Prostate gland (tissue), 2 donors: Measurements from ENCODE around the gene FAM222A.

ENCODE experiments used
- POLR2A ChIP-seq: fragments of 450-650 bp; IDR thresholded peaks from one replicate; pipeline ENCODE4 v1.6.1; 2016; ENCODE audit warnings: antibody characterized with exemption, mild to moderate bottlenecking
- TF ChIP-seq, protein P1 (sequence below), 4 experiments: fragments of 200-600 bp in 2 of 4; fragments of 450-650 bp in 2 of 4; sonication (generic) in 2 of 4; IDR thresholded peaks; 1 replicate in 3 of 4; 2 replicates in 1 of 4; pipeline ENCODE4 v1.5.1; 2016 to 2019; ENCODE audit warnings: antibody characterized with exemption in 4 of 4, mild to moderate bottlenecking in 2 of 4, moderate library complexity in 2 of 4

DNA sequence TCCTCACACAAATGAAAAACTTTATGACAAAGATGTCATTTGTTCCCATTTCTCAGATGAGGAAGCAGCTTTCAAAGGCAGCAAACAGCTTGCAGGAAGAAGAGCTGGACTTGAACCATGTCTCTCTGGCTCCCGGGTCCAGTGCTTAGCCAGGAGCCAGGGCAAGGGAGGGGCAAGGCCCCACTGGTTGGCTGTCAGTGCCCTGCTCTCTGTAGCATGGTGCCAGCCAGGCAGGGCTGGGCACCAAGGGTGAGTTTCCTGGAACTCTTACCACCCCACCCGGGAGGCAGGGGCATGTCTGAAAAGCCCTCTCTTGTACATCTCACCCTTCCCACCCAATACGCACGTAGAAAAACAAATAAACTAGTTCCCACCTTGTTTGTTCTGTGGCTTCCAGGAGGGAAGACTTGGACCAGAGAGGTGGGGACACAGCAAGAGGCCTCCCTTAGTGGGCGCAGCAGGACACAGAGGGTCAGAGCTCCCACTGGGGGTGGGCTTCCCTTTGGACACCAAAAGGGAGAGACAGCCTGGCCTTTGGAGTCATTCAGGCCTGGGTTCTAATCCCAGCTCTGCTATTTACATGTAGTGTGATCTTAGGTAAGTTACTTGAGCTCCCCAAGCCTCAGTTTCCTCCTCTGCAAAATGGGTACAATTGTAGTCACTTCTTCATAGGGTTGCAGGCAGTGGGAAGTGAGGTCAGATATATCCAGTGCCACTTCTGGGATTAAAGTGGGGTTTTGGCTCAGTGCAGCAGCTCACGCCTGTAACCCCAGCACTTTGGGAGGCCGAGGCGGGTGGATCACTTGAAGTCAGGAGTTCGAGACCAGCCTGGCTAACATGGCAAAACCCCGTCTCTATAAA lies 102.4 kb downstream of the FAM222A start:
- TF ChIP-seq, protein P1, sequence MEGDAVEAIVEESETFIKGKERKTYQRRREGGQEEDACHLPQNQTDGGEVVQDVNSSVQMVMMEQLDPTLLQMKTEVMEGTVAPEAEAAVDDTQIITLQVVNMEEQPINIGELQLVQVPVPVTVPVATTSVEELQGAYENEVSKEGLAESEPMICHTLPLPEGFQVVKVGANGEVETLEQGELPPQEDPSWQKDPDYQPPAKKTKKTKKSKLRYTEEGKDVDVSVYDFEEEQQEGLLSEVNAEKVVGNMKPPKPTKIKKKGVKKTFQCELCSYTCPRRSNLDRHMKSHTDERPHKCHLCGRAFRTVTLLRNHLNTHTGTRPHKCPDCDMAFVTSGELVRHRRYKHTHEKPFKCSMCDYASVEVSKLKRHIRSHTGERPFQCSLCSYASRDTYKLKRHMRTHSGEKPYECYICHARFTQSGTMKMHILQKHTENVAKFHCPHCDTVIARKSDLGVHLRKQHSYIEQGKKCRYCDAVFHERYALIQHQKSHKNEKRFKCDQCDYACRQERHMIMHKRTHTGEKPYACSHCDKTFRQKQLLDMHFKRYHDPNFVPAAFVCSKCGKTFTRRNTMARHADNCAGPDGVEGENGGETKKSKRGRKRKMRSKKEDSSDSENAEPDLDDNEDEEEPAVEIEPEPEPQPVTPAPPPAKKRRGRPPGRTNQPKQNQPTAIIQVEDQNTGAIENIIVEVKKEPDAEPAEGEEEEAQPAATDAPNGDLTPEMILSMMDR (IDR thresholded peaks at IDR 0.05), result no peak
- TF ChIP-seq POLR2A, result no peak
